Lower leg skin (tissue), 4 donors: Measurements from ENCODE around the gene CCDC9. TPM values are rescaled to one million over a fixed set of nuclear protein-coding genes. Genes with fewer than 3 reads are reported as not detected.
"Not testable (repeated sequence)": the region's sequence is repeated elsewhere in the genome, so short reads cannot be mapped to it uniquely, and the experiment has no call there.

ENCODE experiments used
- DNase-seq, 2 donors: peaks; one replicate each; pipeline ENCODE4 v3.0.0-alpha.2; 2019; ENCODE audit warnings: low spot score in 2 of 2
- H3K4me3 ChIP-seq: fragments of 200-600 bp; sonication (generic); 2 replicates; pipeline ENCODE4 v1.5.1; 2017; ENCODE audit warnings: mild to moderate bottlenecking, low read depth; ENCODE audit not compliant: poor library complexity, severe bottlenecking
- POLR2A ChIP-seq, 2 donors: fragments of 450-650 bp; IDR thresholded peaks; one replicate each; pipeline ENCODE4 v1.6.1; 2016 to 2017; ENCODE audit warnings: antibody characterized with exemption in 2 of 2, mild to moderate bottlenecking in 1 of 2, moderate library complexity in 1 of 2
- WGBS, 2 donors: methylation state at CpG; one replicate each; pipeline ENCODE4 v1.1.5; 2018; 5-methylcytosine and 5-hydroxymethylcytosine counted together
- intact Hi-C: fragments of 100-400 bp; cut with DNase I; formaldehyde crosslinking; loops from one replicate; pipeline ENCODE4 v1.15.0; 2023; ENCODE audit warnings: low total_unique reads
- total RNA-seq, 4 donors: library from RNA; depleted of rRNA; stranded (reverse); fragments of >200 nt; gene quantifications; one replicate each; pipeline ENCODE4 v1.1.0, GENCODE V29; 2016
- TF ChIP-seq, protein P1 (sequence below), 3 donors: fragments of 450-650 bp; IDR thresholded peaks; one replicate each; pipeline ENCODE4 v1.5.1; 2016; ENCODE audit warnings: antibody characterized with exemption in 3 of 3, mild to moderate bottlenecking in 3 of 3, moderate library complexity in 2 of 3

CCDC9 gene
- total RNA-seq, 4 donors from 2014 or later = 26.4 to 46.6 (median 33.7) TPM

DNA sequence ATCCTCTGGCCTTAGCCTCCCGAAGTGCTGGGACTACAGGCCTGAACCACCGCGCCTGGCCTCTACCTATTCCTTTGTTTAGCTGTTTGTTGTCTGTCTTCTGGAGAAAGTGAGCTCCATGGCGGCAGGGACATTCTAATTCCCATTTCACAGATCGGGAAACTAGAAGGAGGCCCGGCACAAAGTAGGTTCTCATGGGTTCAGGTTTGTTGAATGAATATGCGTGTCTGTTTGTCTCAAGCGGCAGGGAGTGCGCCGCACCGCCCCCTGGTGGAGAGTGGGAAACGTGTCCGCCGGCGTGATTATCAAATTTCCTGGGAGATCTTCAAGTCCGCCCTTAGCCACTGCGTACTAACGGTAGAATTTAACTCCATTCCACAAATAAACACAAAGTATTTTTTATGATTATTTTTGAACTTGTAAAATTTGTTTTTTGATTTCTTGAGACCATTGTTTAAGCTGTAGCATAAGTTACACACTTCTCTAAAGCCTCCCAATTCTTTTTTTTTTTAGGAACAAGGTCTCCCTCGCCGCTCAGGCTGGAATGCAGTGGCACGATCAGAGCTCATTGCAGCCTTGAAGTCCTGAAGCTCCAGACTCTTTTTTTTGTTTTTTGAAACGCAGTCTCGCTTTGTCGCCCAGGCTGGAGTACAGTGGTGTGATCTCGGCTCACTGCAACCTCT, 8.9 kb upstream of the CCDC9 start:
- H3K4me3 ChIP-seq = no peak overlapping the region
- WGBS, 2 donors = 34% methylated on average over 25 of the region's 25 CpGs
- peak; percentile 70 to 97 for DNase-seq
- intact Hi-C loops = loop anchor here (5.0 kb wide), 1 partner anchor 100 kb away; no protein-coding TSS in a partner anchor
- TF ChIP-seq, protein P1, sequence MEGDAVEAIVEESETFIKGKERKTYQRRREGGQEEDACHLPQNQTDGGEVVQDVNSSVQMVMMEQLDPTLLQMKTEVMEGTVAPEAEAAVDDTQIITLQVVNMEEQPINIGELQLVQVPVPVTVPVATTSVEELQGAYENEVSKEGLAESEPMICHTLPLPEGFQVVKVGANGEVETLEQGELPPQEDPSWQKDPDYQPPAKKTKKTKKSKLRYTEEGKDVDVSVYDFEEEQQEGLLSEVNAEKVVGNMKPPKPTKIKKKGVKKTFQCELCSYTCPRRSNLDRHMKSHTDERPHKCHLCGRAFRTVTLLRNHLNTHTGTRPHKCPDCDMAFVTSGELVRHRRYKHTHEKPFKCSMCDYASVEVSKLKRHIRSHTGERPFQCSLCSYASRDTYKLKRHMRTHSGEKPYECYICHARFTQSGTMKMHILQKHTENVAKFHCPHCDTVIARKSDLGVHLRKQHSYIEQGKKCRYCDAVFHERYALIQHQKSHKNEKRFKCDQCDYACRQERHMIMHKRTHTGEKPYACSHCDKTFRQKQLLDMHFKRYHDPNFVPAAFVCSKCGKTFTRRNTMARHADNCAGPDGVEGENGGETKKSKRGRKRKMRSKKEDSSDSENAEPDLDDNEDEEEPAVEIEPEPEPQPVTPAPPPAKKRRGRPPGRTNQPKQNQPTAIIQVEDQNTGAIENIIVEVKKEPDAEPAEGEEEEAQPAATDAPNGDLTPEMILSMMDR (IDR thresholded peaks at IDR 0.05) = peak in 1 of 3 donors; percentile 53
- no peak for TF ChIP-seq POLR2A (IDR thresholded peaks at IDR 0.05)

- WGBS, 2 donors = 88 to 91% methylated on average over 8 of the region's 8 CpGs
- intact Hi-C loops, H3K4me3 ChIP-seq, DNase-seq: not testable (repeated sequence)
These were observed 3.3 kb upstream of the CCDC9 start for GRCh38 chr19:47253016-47253415.

DNA sequence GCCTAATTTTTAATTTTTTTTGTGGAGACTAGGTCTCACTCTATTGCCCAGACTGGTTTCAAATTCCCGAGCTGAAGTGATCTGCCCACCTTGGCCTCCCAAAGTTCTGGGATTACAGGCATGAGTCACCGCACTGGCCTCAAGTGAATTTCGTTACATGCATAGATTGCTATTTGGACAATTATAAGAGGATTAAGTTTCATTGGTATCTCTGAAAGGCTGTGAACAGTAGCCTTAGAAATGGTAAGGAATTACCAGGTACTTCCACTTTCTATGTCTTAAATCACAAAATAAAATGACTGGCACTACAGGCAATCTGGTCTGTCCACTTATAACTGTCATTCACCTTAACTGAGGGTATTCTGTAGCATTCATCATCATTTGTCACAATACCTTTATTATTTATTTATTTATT, 2.9 kb upstream of the CCDC9 start:
- DNase-seq = no peak
- intact Hi-C loops = no loop called here
- WGBS, 2 donors = 46 to 57% methylated on average over 3 of the region's 3 CpGs
- TF ChIP-seq POLR2A (IDR thresholded peaks at IDR 0.05) = no peak
- TF ChIP-seq, protein P1 (IDR thresholded peaks at IDR 0.05) = no peak
- no peak overlapping the region for H3K4me3 ChIP-seq

DNA sequence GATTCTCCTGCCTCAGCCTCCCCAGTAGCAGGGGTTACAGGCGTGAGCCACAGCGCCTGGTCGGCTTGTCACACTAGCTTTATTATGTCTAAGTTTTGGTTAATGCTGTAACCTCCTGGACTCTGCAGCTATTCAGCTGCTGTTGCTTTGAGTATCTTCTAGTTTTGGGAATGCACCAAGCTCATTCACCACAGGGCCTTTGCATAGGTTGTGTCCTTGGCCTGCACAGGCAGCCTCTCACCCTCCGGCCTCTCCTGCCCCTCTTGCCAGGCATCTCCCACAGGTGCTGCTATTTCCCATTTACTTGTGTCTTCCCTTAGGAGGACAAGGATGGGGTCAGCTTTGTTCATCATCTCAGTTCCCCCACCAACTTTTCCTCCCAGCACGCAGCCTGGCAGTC, 2.4 kb upstream of the CCDC9 start:
- WGBS, 2 donors = 86 to 96% methylated on average over 5 of the region's 5 CpGs
- no peak for DNase-seq
- no peak for TF ChIP-seq POLR2A (IDR thresholded peaks at IDR 0.05)
- TF ChIP-seq, protein P1 (IDR thresholded peaks at IDR 0.05) = no peak
- intact Hi-C loops = no loop called here
- H3K4me3 ChIP-seq = no peak overlapping the region

DNA sequence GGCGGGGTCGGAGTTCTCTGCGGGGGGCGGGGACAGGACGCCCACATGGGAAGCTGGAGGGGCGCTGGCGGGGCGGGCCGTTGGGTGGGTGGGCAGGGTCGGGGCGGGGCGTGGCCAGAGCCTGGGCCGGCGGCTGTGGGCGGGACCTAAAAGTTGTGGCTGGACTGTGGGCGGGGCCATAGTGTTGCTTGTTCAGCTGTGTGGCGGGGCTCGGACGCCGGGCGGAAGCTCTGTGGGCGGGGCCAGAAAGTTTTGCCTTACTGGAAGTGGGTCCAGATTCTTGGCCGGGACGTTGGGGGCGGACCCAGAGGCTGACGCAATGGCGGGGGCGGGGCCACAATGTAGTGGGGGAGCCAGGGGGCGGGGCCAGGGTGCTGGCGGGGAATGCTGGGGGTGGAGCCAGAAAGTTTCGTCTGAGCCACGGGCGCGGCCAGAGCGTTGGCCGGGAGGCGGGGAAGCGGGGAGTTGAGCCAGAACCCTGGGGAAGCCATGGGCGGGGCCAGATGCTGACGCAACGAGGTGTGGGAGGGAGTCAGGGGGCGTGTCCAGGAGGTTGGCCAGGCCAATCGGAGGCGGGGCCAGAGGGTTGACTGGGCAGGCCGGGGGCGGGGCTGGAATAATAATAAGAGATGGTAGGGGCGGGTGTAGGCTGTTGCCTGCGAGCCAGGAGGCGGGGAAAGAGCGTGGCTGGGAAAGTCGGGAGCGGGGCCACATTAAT, 527 bp downstream of the CCDC9 start:
- 0 to 1% methylated on average over 35 to 39 of the region's 52 CpGs for WGBS, 2 donors
- intact Hi-C loops = no loop called here
- DNase-seq = peak; percentile 100
- peak overlapping the region; percentile 42 for H3K4me3 ChIP-seq
- TF ChIP-seq, protein P1 (IDR thresholded peaks at IDR 0.05) = no peak
- TF ChIP-seq POLR2A (IDR thresholded peaks at IDR 0.05) = no peak

- H3K4me3 ChIP-seq = peak overlapping the region; percentile 9
- WGBS, 2 donors = 2% methylated on average over 29 of the region's 29 CpGs
- no peak for TF ChIP-seq POLR2A (IDR thresholded peaks at IDR 0.05)
- TF ChIP-seq, protein P1 (IDR thresholded peaks at IDR 0.05) = no peak
- intact Hi-C loops = no loop called here
- DNase-seq = peak in 1 of 2 donors; percentile 59
These were observed 1.3 kb downstream of the CCDC9 start for GRCh38 chr19:47257411-47258169.
